OCI-LY7 (cell line): ENCODE measurements around the gene DHX9. TPM values are rescaled to one million over a fixed set of nuclear protein-coding genes. Genes with fewer than 3 reads are reported as not detected.

Source experiments
- BruUV-seq: library from RNA; stranded (reverse); fragments of 400-500 nt; replicated peaks from 2 replicates; lab custom pipeline; 2021; lab: Mats Ljungman, UMichigan
- CTCF ChIA-PET: fragments of 300-600 bp; sonication (Branson Sonifier 250); formaldehyde crosslinking; loops from one replicate; lab custom pipeline; 2022; ENCODE audit warnings: antibody characterized with exemption; ENCODE audit not compliant: unreplicated experiment; lab: Charles Lee
- POLR2A ChIA-PET: fragments of 300-600 bp; sonication (Branson Sonifier 250); formaldehyde crosslinking; loops from one replicate; lab custom pipeline; 2022; ENCODE audit warnings: antibody characterized with exemption; lab: Charles Lee
- DNase-seq: peaks from one replicate; pipeline ENCODE4 v3.0.0-alpha.2; 2015; ENCODE audit warnings: low spot score
- H2AFZ ChIP-seq: fragments of 200-600 bp; sonication (generic), shearing (Covaris generic); 2 replicates; pipeline ENCODE4 v1.6.1; 2014; ENCODE audit warnings: mild to moderate bottlenecking, antibody characterized with exemption, low read length, moderate library complexity
- H3K27ac ChIP-seq: fragments of 200-600 bp; sonication (generic); 2 replicates; pipeline ENCODE4 v1.5.1; 2014; ENCODE audit warnings: mixed run types, low read depth, mild to moderate bottlenecking, moderate library complexity, low read length, inconsistent platforms; ENCODE audit not compliant: poor library complexity, severe bottlenecking
- H3K36me3 ChIP-seq: fragments of 200-600 bp; sonication (generic); 2 replicates; pipeline ENCODE4 v1.6.1; 2014; ENCODE audit warnings: mild to moderate bottlenecking, antibody characterized with exemption, low read length, moderate library complexity, mixed read lengths; ENCODE audit not compliant: insufficient read depth
- H3K4me1 ChIP-seq: fragments of 200-600 bp; sonication (generic); 2 replicates; pipeline ENCODE4 v1.5.1; 2014; ENCODE audit warnings: mild to moderate bottlenecking, low read length; ENCODE audit not compliant: insufficient read depth, poor library complexity, severe bottlenecking
- H3K4me2 ChIP-seq: fragments of 200-600 bp; sonication (generic); 2 replicates; pipeline ENCODE4 v1.6.1; 2014; ENCODE audit warnings: mild to moderate bottlenecking, low read length
- H3K4me3 ChIP-seq: fragments of 200-600 bp; sonication (generic); 2 replicates; pipeline ENCODE4 v1.5.1; 2014; ENCODE audit warnings: mild to moderate bottlenecking, low read depth, low read length; ENCODE audit not compliant: poor library complexity, severe bottlenecking
- H3K79me2 ChIP-seq: fragments of 200-600 bp; sonication (generic); 2 replicates; pipeline ENCODE4 v1.6.1; 2016; ENCODE audit warnings: low read depth, mild to moderate bottlenecking, low read length, moderate library complexity, mixed read lengths; ENCODE audit not compliant: insufficient read depth
- H3K9me2 ChIP-seq: fragments of 200-600 bp; sonication (generic); 2 replicates; pipeline ENCODE4 v1.6.1; 2016; ENCODE audit warnings: mild to moderate bottlenecking, low read length, mixed read lengths; ENCODE audit not compliant: insufficient read depth
- H3K9me3 ChIP-seq: fragments of 200-600 bp; sonication (generic); 2 replicates; pipeline ENCODE4 v1.6.1; 2014; ENCODE audit warnings: mild to moderate bottlenecking, mixed run types, low read length, mixed read lengths
- H4K20me1 ChIP-seq: fragments of 200-600 bp; sonication (generic); 2 replicates; pipeline ENCODE4 v1.6.1; 2014; ENCODE audit warnings: mild to moderate bottlenecking, antibody characterized with exemption, low read length, moderate library complexity, mixed read lengths; ENCODE audit not compliant: insufficient read depth
- CTCF ChIP-seq: fragments of 200-600 bp; sonication (generic); conservative IDR thresholded peaks from 2 replicates; pipeline ENCODE4 v1.5.1; 2014; ENCODE audit warnings: mild to moderate bottlenecking, antibody characterized with exemption, low read length, moderate library complexity, mixed read lengths
- EZH2phosphoT487 ChIP-seq: fragments of 200-600 bp; sonication (generic); IDR thresholded peaks from 2 replicates; pipeline ENCODE4 v1.6.1; 2018; ENCODE audit warnings: low read depth, borderline replicate concordance, mild to moderate bottlenecking, mixed run types, antibody characterized with exemption, low read length, moderate library complexity, mixed read lengths
- intact Hi-C: fragments of 100-400 bp; cut with micrococcal nuclease; formaldehyde crosslinking; loops from one replicate; pipeline ENCODE4 v1.10.0; 2022; ENCODE audit not compliant: unreplicated experiment
- total RNA-seq, 2 experiments: library from RNA; depleted of rRNA in 1 of 2; stranded (reverse); fragments of >200 nt in 1 of 2; shearing (Covaris generic) in 1 of 2; gene quantifications; 2 replicates each; pipeline ENCODE4 v1.2.3, GENCODE V29; 2014 to 2022

The DHX9 gene
- total RNA-seq, 2 experiments from 2014 or later: 217 to 271 TPM

GRCh38 chr1:182885591-182885990, 46.4 kb downstream of the DHX9 start:
- intact Hi-C loops: loop anchor here (2.0 kb wide), 1 partner anchor 15 kb away; no protein-coding TSS in a partner anchor
- Histone ChIP-seq H4K20me1 (0 out of 2 replicates have a peak, but pooled peaks cover 9% of the 10 kb centered on the region), H3K4me2 (no peak overlapping the region), H3K9me2 (no peaks in the 10 kb centered on the region), H3K4me1 (no peaks in the 10 kb centered on the region), H3K4me3 (no peak overlapping the region), H2AFZ (no peak overlapping the region), H3K27ac (no peak overlapping the region), H3K9me3 (no peaks in the 10 kb centered on the region), H3K79me2 (0 out of 2 replicates have a peak, but pooled peaks cover 3% of the 10 kb centered on the region), H3K36me3 (peaks cover 100% of the 10 kb centered on the region)
- DNase-seq: no peak
- POLR2A ChIA-PET: no interaction called here
- CTCF ChIA-PET: no interaction called here
- BruUV-seq: no TSS peak
- TF ChIP-seq EZH2phosphoT487: no peak
- TF ChIP-seq CTCF: no peak

- BruUV-seq: no TSS peak
- Histone ChIP-seq H3K4me3 (no peak overlapping the region), H3K9me3 (no peaks in the 10 kb centered on the region), H3K9me2 (no peaks in the 10 kb centered on the region), H3K79me2 (no peaks in the 10 kb centered on the region), H3K4me1 (no peaks in the 10 kb centered on the region), H4K20me1 (0 out of 2 replicates have a peak, but pooled peaks cover 5% of the 10 kb centered on the region), H2AFZ (no peak overlapping the region), H3K27ac (no peak overlapping the region), H3K4me2 (no peak overlapping the region), H3K36me3 (peaks cover 91% of the 10 kb centered on the region)
- CTCF ChIA-PET: no interaction called here
- TF ChIP-seq EZH2phosphoT487: no peak
- no peak for TF ChIP-seq CTCF
- no peak for DNase-seq
- POLR2A ChIA-PET: interaction anchor here (1.4 kb wide), 1 partner anchor 16 kb away, joined by 4 read pairs; no protein-coding TSS in a partner anchor
- intact Hi-C loops: no loop called here
Measured at GRCh38 chr1:182886985-182887384, 47.8 kb downstream of the DHX9 start.

- ChIA-PET POLR2A (interaction anchor here (1.0 to 2.5 kb wide), 3 partner anchors 11 to 30 kb away, joined by 3 to 13 read pairs (median 4); no protein-coding TSS in a partner anchor), CTCF (no interaction called here)
- BruUV-seq: no TSS peak
- Histone ChIP-seq H3K4me1 (no peaks in the 10 kb centered on the region), H4K20me1 (0 out of 2 replicates have a peak, but pooled peaks cover 4% of the 10 kb centered on the region), H3K9me2 (no peaks in the 10 kb centered on the region), H3K9me3 (no peaks in the 10 kb centered on the region), H2AFZ (no peak overlapping the region), H3K79me2 (no peaks in the 10 kb centered on the region), H3K27ac (no peak overlapping the region), H3K36me3 (peaks cover 71% of the 10 kb centered on the region), H3K4me2 (no peak overlapping the region), H3K4me3 (no peak overlapping the region)
- no peak for DNase-seq
- no peak for TF ChIP-seq EZH2phosphoT487
- no peak for TF ChIP-seq CTCF
- intact Hi-C loops: no loop called here
Measured at GRCh38 chr1:182888736-182889531, 49.8 kb downstream of the DHX9 start.
